ENCODE measurements around the gene CCDC82.

- TF ChIP-seq CTCF (IDR thresholded peaks at IDR 0.05; ENCODE audit: low read depth, low read length, poor library complexity, severe bottlenecking) (no peak), EZH2phosphoT487 (IDR thresholded peaks at IDR 0.05; ENCODE audit: borderline replicate concordance, low read length) (no peak)
Observed at GRCh38 chr11:96319898-96320656, 69.6 kb downstream of the CCDC82 start.

All from DOHH2 (cell line).